ENCODE measurements around the gene SOX15. TPM values are rescaled to one million over a fixed set of nuclear protein-coding genes. Genes with fewer than 3 reads are reported as not detected.
A peak's percentile ranks its signal among the peaks of the same experiment; 100 is the strongest.

The SOX15 gene
- total RNA-seq, 4 donors from 2014 or later: 3.1 to 6.9 (median 5.0) TPM

- Histone ChIP-seq H3K36me3 (peaks cover 4 to 76% (median 34%) of the 10 kb centered on the region in 3 donors), H3K9me3 (no peaks in the 10 kb centered on the region), H3K27me3 (no peaks in the 10 kb centered on the region), H3K4me3 (peak overlapping the region; percentile 96 to 98 (median 97)), H3K4me1 (peaks cover 0 to 66% (median 32%) of the 10 kb centered on the region in 4 donors), H3K27ac (peak overlapping the region; percentile 98 to 100 (median 100))
- 14 to 21% methylated on average over 14 of the region's 15 CpGs for WGBS, 2 donors
- no peak for DNase-seq (ENCODE audit: low spot score in 2 of 2)
- TF ChIP-seq EP300 (IDR thresholded peaks at IDR 0.05) (no peak), POLR2A (IDR thresholded peaks at IDR 0.05) (no peak)
- TF ChIP-seq, protein P1, sequence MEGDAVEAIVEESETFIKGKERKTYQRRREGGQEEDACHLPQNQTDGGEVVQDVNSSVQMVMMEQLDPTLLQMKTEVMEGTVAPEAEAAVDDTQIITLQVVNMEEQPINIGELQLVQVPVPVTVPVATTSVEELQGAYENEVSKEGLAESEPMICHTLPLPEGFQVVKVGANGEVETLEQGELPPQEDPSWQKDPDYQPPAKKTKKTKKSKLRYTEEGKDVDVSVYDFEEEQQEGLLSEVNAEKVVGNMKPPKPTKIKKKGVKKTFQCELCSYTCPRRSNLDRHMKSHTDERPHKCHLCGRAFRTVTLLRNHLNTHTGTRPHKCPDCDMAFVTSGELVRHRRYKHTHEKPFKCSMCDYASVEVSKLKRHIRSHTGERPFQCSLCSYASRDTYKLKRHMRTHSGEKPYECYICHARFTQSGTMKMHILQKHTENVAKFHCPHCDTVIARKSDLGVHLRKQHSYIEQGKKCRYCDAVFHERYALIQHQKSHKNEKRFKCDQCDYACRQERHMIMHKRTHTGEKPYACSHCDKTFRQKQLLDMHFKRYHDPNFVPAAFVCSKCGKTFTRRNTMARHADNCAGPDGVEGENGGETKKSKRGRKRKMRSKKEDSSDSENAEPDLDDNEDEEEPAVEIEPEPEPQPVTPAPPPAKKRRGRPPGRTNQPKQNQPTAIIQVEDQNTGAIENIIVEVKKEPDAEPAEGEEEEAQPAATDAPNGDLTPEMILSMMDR (IDR thresholded peaks at IDR 0.05): no peak
Observed at GRCh38 chr17:7574176-7574953, 15.5 kb downstream of the SOX15 start.

DNA sequence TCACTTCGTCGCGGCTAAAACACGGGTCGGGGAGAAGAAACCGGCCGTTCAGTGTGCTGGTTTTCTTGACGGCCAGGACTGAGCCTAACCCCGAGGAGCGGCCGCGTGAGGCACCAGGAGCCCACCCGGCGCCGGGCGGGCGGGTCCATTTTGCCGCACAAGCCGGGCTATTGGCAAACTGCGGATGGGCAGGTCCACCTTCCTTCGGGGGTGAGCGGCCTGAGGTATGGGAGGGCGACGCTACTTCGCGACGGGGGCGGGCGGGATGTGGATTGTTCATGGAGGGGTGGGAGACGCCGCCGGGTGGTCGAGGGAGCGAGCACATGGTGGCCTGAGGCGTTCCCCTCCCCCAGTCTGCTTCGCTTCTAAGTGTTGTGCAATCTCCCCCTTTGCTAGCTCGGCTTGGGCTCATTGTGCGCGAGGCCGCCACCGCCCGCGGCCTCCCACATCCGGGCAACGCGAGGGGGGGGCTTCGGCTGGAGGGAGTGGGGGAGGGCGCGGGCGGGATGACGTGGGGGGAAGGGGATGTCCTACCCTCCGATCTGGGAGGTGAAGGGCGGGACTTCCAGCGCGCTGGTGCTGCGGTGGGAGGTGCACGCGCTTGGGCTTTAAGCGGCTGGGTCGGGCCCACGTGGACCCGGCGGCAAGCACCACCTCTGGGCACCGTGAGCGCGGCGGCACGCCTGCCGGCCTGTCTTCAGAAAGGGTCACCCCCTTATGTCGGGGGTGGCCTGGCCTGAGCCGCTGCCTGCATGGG is 16.4 kb downstream of the SOX15 start:
- H3K4me3 ChIP-seq: peak overlapping the region; percentile 96 to 98 (median 97)
- peak overlapping the region; percentile 98 to 100 (median 100) for H3K27ac ChIP-seq
- WGBS, 2 donors: 0 to 1% methylated on average over 24 of the region's 71 CpGs
- peaks cover 0 to 74% (median 34%) of the 10 kb centered on the region in 3 donors for H3K36me3 ChIP-seq
- DNase-seq (ENCODE audit: low spot score in 2 of 2): peak; percentile 78 to 80
- H3K4me1 ChIP-seq: peaks cover 0 to 59% (median 27%) of the 10 kb centered on the region in 4 donors
- H3K27me3 ChIP-seq: no peaks in the 10 kb centered on the region
- TF ChIP-seq, protein P1 (IDR thresholded peaks at IDR 0.05): peak in 1 of 5 experiments; percentile 26
- TF ChIP-seq POLR2A (IDR thresholded peaks at IDR 0.05) (peak; percentile 32 to 78), EP300 (IDR thresholded peaks at IDR 0.05) (peak; percentile 76 to 95)
- H3K9me3 ChIP-seq: no peaks in the 10 kb centered on the region

- peak; percentile 99 for DNase-seq (ENCODE audit: low spot score in 2 of 2)
- Histone ChIP-seq H3K4me3 (peak overlapping the region; percentile 96 to 98 (median 97)), H3K27me3 (no peaks in the 10 kb centered on the region), H3K27ac (peak overlapping the region; percentile 98 to 100 (median 100)), H3K36me3 (peaks cover 0 to 72% (median 30%) of the 10 kb centered on the region in 3 donors), H3K9me3 (no peaks in the 10 kb centered on the region), H3K4me1 (peaks cover 0 to 52% (median 27%) of the 10 kb centered on the region in 4 donors)
- WGBS, 2 donors: 0 to 1% methylated on average over 8 to 59 of the region's 73 CpGs
- TF ChIP-seq EP300 (IDR thresholded peaks at IDR 0.05) (peak; percentile 4 to 99), POLR2A (IDR thresholded peaks at IDR 0.05) (peak; percentile 98 to 99)
- TF ChIP-seq, protein P1 (IDR thresholded peaks at IDR 0.05): peak in 2 of 5 experiments; percentile 48 to 54
Observed at GRCh38 chr17:7572588-7573323, 17.1 kb downstream of the SOX15 start.

DNA sequence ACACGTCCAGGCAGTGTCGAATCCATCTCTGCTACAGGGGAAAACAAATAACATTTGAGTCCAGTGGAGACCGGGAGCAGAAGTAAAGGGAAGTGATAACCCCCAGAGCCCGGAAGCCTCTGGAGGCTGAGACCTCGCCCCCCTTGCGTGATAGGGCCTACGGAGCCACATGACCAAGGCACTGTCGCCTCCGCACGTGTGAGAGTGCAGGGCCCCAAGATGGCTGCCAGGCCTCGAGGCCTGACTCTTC is 17.6 kb downstream of the SOX15 start:
- Histone ChIP-seq H3K27ac (peak overlapping the region; percentile 68 to 100 (median 98)), H3K36me3 (peaks cover 2 to 72% (median 25%) of the 10 kb centered on the region in 3 donors), H3K4me3 (peak overlapping the region; percentile 5 to 96 (median 52)), H3K27me3 (no peaks in the 10 kb centered on the region), H3K4me1 (peaks cover 0 to 47% (median 27%) of the 10 kb centered on the region in 4 donors), H3K9me3 (no peaks in the 10 kb centered on the region)
- no peak for DNase-seq (ENCODE audit: low spot score in 2 of 2)
- TF ChIP-seq, protein P1 (IDR thresholded peaks at IDR 0.05): no peak
- no peak for TF ChIP-seq POLR2A (IDR thresholded peaks at IDR 0.05)
- peak in 1 of 2 donors; percentile 98 for TF ChIP-seq EP300 (IDR thresholded peaks at IDR 0.05)
- WGBS, 2 donors: 1% methylated on average over 10 to 11 of the region's 11 CpGs
